GM18511 (cell line): ENCODE results near the gene RNASE1.
"Not testable (repeated sequence)": the region's sequence is repeated elsewhere in the genome, so short reads cannot be mapped to it uniquely, and the experiment has no call there.

Experiments
- ATAC-seq: cut with Tn5 transposase; IDR thresholded peaks from one replicate; pipeline ENCODE4 v1.9.1; 2021; ENCODE audit warnings: mild to moderate bottlenecking, moderate library complexity; ENCODE audit not compliant: unreplicated experiment

Gene RNASE1

DNA sequence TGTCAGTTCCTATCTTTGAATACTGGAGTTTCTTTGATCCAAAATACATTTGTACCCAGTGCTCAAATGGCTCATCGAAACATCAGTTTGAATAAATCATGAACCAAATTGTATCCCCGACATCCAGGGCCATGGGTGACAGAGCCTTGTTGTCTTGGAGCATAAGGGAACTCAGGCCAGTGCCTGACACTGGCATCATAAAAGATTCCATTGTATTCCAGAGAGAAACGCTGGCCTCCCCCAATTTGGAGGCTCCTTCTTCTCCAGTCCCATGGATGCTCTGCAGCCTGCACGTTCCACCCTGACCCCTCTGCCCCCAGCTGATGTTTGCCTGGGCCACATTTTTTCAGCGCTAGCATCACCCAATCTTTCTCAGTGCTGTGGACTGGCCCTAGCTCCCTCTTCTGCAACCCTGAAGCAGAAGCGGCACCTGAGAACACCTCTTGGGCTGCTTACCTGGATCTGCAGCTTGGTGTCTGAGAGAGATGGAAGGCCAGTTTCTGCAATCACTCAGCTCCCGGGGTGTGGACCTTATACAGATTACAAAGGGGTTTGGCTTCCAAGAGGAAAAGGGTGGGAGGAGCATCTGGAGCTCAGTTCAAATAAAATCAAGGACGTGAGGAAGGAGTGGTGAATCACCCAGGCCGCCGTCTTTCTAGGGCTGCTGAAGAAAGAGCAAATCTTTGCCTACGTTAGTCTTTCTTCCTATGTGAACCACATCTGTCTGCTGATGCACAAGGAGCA lies at the start of gene RNASE1:
Gene RNASE1 (minus strand): TSS at position 504 of the 744 bp plus-strand sequence. CDS start 776 bp downstream, outside the sequence.
- no peak for ATAC-seq

DNA sequence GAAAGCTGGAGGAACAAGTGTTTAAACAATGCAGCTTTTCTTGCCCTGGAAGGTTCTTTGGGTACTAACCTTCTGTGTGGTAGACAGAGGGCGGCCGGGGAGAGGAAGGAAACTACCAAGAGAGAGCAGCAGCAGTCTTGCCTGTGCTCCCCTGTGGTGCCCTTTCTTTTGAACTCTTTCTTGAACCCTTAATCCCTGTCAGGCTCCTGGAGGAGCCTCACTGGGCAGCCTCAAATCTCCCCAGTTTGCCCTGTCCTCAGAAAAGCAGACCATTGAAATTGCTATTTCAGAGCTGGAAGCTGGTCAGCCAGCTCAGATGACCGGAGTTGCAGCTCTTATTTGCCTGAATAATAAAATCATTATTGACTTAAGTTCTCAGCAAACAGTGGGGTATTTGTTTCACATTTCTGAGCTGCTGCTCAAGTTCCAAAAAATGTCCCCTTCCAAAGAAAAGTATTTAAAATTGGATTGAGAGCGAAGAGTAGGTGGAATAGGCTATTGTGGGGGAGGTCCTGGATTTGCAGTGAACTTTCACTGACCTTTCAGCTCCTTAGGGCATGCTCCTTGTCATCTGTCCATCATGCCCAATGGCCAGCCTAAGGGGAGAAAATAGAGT lies 46.4 kb upstream of the RNASE1 start:
- ATAC-seq: no peak

DNA sequence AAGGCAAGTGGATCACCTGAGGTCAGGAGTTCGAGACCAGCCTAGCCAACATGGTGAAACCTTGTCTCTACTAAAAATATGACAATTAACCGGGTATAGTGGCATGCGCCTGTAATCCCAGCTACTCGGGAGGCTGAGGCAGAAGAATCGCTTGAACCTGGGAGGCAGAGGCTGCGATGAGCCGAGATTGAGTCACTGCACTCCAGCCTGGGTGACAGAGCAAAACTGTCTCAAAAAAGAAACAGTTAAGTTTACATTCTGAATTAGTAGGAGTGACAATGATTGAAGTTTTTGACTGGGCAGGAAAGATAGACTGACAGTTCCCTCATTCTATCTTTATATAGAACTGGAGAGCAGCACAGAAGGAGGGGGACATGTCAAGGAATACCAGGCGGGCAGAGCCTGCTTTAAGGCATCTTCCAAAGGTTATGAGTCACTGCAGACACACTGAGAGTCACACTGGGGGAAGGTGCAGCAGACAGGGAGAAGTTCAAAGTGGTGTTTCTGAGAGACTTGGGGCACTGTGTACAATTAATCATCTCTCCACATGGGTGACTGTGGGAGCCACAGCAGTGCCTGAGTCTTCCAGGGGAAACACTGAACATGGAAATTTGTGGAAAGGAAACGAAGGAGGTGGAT lies 45.8 kb upstream of the RNASE1 start:
- no peak for ATAC-seq

DNA sequence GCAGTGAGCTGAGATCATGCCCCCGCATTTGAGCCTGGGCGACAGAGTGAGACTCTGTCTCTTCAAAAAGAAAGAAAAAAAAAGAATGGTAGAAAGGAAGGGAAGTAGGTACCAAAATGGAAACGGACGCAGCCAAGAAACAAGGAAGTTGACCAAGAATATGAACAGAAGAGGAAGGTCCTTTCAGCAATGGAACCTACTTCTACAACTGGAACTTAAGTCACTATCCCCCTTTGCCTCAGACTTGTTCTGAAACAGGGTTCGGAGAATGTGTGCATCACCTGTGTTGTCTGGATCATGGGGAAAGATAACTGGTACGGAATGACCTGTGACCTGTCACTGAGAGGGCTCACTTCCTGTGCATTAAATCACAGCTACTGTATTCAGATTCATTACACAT lies 43.9 kb upstream of the RNASE1 start:
- ATAC-seq: no peak

DNA sequence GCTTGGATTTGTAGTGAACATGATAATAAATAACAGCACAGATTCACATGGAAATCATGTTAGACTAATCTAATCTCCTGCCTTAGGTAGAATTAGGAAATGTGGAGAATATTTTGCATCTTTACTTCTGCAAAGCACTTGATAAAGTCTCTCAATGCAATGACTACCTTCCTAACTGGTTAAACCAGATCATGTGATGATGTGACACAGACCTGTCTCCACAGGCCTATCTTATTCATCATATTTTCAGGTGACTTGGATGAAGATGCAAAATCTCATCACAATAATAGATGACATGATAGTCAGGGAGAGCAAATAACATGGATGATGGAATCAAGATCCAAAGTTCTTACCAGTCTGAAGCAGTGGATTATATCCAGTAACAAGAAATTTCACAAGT lies 38.5 kb upstream of the RNASE1 start:
- ATAC-seq: no peak

DNA sequence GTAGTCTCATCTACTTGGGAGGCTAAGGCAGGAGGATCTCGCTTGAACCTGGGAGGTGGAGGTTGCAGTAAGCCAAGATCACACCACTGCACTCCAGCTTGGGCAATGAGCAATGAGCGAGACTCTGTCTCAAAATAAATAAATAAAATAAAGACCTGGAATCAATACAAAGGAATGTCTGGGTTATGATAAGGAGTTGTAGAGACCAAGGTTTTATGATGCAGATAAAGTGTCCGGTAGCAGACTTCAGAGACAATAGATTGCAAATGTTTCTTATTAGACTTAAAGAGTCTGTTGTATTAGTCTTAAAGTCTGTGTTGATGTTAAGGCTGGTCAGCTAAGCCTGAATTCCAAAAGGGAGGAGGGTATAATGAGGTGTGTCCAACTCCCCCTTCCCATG lies 35.2 kb upstream of the RNASE1 start:
- ATAC-seq: no peak

DNA sequence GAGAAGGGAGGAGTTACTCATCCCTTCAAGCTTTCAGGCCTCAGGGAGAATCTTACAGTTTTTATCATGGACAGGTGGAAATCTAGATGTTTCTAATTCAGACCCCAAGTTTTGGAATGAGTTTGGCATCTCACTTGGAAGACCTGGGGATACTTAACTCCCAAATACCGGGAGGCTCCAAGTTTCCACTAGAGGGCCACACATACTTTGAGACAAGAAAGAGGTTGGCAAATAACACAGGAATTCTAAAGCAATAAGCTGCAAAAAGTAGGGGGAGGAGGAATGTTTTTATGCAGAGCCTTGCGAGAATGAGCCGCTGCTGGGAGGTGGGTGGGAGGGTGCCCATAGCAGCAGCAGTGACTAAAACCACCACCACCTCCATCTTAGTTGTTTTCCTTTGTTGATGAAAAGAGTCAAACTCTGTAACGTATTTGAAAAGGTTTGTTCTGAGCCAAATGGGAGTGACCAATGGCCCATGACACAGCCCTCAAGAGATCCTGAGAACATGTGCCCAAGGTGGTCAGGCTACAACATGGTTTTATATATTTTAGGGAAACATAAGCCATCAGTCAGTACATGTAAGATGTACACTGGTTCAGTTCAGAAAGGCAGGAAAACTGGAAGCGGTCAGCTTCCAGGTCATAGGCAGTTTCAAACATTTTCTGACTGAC lies 34.2 kb upstream of the RNASE1 start:
- ATAC-seq: no peak

DNA sequence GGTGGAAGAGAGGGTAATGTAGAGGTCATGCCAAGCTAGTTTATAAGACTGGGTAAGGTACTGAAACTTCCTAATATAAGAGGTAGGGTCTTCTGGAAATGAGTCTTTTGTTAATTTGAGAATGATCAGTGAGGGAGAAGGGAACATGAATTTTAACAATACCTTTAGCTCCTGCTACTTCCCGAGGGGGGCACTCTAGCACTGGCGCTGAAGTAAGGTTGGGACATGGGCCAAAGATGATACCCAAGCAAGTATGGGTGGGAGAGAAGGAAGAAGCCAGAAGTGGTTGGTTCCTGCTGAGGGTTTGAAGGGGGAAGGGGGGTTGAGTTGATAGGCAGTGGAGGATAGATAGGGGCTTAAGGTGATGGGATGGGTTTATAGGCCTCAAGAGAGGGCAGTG lies 32.3 kb upstream of the RNASE1 start:
- no peak for ATAC-seq

DNA sequence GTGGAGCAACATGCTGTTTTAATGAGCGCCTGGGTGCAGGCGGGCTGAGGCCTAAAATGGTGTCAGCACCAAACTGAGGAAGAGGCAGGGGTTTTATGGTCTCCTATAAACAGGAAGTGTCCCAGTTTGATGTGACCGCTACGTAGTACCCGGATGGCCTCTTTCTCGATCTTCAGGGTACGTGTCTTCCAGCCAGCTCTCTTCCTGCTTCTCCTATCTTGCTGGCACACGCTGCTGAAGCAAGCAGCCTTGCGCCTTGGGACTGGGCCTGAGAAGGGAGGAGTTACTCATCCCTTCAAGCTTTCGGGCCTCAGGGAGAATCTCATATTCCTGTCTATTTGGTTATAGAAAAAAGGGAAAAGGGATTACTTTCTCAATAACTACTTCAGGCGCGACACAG lies 28.2 kb upstream of the RNASE1 start:
- ATAC-seq: no peak

DNA sequence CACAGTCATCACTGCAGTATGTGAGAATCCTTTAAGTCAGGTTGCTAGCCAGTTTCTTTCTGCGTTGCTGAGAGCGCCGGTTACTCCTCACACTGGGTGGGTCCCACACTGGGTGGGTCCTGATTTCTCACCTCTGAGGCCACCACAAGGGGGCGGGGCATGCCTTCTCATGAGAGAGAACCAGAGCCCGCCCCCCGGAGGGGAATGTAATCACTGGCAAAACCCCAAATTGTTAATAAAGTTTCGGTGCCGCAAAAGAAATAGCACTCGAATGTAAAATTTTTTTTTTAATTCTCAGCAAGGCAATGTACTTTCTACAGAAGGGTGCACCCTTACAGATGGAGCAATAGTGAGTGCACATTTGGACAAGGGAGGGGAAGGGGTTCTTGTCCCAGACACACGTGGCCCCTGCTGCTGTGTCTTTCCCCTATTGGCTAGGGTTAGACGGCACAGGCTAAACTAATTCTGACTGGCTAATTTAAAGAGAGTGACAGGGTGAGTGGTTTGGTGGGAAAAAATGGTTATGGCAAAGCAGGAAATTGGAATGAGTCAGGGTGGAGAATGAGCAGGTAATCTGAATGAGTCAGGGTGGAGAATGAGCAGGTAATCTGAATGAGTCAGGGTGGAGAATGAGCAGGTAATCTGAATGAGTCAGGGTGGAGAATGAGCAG lies 25.5 kb upstream of the RNASE1 start:
- not testable (repeated sequence) for ATAC-seq

DNA sequence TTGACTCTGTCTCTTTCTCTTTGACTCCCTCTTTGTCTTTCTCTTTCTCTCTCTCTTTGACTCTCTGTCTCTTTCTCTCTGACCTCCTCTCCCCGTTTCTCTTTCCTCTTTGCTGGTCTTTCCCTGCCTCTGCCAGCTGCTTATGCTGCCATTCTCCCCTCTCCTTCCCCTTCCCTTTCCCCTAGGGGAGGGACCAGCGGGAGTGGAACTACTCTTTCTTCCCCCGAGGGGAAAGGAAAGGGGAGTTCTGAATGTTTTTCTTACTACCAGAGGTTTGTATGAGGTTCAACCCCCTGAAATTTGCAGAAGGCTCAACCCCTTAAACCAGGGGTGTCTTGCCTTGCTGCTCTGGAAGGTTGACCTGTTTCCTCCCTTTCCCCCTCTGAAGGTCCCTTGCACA lies 24.7 kb upstream of the RNASE1 start:
- ATAC-seq: no peak

DNA sequence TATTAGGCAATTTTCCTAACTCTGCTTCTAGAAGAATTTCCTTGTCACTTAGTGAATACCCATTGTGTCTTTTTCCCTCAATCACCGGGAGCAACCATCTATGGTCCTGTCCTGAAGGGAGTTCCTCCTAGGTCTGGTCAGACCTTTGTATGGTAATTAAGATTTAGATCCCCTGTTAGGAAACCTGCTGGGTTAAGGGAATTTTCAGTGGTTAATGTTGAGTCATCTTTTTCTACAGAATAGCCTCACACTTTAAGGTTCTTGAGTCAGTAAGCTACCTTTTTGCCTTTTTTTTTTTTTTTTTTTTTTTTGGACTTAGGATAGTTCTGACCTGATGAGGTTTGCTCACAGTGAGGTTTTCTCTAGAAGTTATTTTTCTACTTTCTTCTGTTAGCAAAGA lies 24.0 kb upstream of the RNASE1 start:
- not testable (repeated sequence) for ATAC-seq

DNA sequence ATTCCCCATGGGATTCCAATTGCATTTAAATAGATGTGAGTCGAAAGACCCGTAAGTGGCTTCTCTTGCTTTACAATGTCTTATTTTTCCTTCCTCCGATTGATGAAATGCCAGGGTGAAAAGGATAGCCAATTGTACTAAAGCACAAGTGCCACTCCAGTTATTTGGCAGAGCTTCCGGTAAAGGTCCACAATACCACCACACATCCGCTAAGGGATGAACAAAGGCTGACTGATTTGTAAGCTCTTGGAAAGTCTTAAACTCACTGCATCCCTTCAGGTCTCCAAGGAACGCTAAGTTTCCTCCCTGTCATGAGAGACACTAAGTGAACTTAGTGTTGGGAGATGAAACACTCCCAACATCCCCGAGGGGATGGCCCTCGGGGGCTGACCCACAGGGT lies 21.2 kb upstream of the RNASE1 start:
- ATAC-seq: no peak

DNA sequence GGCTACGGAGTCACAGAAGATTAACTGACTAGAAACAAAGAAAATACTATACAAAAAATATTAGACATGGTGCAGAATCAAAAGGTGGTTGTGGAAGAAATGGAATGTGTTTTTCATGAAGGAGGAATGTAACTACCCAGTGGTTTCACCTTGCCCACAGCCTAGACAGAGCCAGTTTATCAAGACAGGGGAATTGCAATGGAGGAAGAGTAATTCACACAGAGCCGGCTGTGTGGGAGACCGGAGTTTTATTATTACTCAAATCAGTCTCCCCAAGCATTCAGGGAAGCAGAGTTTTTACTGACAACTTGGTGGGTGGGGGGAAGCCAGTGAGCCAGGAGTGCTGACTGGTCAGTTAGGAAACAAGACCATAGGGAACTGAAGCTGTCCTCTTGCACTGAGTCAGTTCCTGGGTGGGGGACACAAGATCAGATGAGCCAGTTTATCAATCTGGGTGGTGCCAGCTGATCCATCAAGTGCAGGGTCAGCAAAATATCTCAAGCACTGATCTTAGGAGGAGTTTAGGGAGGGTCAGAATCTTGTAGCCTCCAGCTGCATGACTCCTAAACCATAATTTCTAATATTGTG lies 19.0 kb upstream of the RNASE1 start:
- not testable (repeated sequence) for ATAC-seq

DNA sequence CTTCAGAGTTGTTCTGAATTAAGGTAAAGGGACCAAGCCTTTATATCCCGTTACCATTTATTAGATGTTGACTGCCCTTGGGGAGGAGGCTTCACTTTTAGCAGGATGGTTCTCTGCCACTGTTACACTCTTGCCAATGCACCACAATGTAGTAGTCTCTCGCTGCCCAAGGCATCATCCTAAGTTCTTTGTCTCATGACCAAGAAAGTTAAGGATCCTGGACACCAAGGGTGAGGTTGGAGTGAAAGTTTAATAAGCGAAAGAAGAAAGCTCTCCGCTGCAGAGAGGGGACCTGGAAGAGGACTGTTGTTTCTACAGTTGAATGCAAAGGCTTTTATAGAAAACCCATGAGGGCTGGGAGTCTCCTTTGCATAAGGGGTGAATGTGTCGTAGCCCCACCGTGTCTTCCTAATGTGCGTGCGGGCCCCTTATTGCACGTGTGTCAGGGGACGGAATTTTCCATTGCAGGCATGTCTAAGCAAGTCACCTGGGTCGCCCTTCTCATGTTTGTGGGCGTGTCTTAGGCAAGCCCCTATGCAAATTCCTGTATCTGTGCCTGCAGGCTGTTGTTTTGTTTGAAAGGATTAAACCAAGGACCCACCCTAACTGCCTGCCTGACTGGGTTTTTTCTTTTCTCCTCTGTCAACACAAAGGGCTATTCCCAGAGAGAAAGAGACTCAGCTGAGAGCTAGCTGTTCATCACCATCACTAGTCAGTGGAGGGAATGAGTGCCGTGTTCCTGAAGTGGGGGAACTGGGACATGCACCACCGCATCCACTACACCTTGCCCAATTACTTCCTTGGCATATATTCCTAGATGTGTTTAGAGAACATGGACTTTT lies 17.6 kb upstream of the RNASE1 start:
- ATAC-seq: no peak

DNA sequence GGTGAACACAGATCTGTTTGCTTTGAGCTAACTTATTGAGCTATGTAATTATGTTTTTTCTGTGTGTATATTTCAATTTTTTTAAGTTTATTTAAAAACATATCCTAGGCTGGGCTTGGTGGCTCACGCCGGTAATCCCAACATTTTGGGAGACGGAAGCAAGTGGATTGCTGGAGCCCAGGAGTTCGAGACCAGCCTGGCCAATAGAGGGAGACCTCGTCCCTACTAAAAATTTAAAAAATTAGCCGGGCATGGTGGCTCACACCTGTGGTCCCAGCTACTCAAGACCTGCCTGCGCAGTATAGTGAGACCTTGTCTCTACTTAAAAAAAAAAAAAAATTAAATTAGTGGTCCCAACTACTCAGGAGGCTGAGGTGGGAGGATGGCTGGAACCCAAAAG lies 16.2 kb upstream of the RNASE1 start:
- no peak for ATAC-seq

DNA sequence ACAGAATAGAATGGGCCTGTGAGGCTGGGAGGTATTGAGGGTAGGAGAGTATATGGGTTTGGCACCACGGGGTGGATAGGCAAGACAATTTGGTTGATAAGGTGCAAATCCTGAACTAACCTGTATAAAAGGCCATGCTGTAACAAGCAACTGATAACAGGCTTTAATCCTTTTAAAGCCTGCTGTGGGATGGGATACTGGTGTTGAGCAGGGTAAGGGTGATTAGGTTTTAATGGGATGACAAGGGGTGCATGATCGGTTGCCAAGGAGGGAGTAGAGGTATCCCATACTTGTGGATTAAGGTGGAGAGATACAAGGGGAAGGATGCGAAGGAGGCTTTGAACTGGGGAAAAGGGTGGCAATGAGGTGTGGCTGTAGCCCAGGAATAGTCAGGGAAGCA lies 13.3 kb upstream of the RNASE1 start:
- ATAC-seq: not testable (repeated sequence)

DNA sequence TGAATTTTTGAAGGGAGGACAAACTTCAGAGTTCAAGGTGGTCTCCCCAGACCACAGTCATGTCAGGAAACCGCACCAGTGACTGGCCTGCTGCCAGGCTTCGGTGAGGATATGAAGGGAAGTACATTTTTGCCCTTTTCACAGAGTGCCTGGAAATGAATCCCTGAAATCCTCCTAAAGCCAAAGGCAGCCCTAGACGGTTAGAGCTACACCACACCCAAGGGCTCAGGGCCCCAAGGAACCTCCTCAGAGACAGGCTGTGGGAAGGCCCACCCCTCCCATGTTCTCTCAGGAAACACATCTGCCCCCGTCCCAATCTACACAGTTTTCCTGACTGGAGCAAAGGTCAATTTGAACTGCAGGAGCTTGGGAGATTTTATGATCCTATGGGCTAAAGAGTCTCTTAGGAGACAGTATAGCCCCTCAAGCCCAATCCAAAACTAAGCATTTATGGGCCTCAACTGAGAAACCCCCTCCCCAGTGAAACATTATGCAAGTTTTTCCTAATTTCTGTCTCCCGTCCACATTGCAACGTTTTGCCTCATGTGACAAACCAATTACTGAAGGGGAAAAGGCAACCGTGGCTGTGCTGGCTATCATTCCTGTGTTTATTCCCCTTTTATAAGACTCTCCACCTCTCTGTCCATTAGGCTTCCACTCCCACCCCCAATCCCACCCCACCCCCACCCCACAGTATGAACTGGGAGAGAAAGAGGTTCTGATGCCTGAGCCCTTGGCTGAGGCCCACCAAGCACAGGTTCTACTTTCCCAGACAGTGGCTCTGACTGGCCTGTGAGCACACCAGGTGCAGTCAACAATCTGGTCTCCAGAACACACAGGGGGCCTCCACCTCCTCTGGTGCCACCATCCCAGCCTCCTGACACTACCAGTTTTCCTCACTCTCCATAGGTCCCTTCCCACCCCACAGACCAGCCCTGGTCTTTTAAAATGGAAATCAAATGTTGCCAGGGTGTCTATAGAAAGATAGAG lies 9.6 kb upstream of the RNASE1 start:
- ATAC-seq: no peak

DNA sequence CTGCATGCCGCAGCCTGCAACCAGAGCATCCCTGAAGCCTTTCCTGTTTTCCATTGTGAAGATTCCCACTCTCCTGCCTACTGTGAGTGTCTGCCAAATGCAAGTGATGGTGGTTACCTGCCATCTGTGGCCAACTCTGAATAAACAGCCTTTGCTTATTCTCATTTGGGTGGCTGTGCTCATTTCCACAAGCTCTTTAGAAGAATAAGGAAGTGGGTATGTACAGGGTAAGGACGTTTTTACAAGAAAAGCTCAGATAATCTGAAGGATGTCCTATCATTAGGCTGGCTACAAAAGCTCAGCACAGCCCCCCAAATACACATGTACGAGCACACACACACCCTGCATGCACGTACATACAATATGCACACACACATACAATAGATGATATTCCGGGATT lies 7.3 kb upstream of the RNASE1 start:
- ATAC-seq: no peak
